Anterior cingulate cortex (tissue), 58 donors: ENCODE data around the gene C1QTNF3.
"Not testable (repeated sequence)": the region's sequence is repeated elsewhere in the genome, so short reads cannot be mapped to it uniquely, and the experiment has no call there.

Experiments used
- DNase-seq, 58 donors: peaks; one replicate each; lab custom pipeline; 2025; lab: John Stamatoyannopoulos, UW

C1QTNF3 gene

DNA sequence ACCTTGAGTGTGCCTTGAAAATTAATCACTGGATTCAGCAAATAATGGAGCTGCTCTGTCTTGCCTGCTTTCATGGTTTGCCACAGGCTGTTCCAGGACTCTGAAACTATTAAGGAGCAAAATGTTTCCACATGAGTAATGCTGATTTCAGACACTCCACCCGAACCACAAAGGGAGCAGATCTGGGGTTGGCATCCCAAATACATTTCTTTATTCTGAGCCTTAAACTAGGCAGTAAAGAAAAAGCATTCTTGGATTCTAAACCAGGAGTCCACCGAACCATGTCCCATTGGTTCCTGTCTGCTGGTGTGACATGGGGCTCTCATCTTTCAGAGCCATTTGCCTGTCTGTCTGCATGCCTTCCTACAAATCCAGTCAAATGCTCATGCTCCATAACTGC, 10.1 kb upstream of the C1QTNF3 start:
- no peak for DNase-seq

DNA sequence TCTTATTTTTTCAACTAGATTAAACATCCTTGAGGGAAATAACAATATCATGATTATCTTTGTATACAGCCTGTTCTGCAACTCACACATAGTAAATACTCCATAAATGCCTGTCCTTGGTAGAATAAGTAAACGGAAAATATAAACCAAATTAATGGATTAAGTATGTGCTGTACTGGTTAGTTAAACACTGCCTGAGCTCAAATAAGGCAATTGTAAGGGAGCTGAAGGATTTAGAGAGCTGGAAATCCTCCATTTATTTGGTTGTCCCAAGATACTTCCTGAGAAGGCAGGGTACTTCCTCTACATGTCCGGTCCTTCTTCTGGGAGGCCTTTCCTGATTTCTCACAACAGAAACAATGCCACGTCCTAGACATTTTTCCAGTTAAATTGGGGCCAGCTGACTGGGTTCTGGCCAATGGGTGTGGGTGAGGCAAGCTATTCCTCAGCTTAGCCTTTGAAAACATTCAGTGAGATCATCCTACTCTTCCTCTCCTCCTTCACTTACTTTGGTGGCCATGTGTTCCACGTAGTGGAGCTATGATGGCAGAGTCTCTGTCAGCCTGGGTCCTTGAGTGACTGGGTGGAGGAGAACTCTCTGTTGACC, 8.5 kb upstream of the C1QTNF3 start:
- DNase-seq: no peak

DNA sequence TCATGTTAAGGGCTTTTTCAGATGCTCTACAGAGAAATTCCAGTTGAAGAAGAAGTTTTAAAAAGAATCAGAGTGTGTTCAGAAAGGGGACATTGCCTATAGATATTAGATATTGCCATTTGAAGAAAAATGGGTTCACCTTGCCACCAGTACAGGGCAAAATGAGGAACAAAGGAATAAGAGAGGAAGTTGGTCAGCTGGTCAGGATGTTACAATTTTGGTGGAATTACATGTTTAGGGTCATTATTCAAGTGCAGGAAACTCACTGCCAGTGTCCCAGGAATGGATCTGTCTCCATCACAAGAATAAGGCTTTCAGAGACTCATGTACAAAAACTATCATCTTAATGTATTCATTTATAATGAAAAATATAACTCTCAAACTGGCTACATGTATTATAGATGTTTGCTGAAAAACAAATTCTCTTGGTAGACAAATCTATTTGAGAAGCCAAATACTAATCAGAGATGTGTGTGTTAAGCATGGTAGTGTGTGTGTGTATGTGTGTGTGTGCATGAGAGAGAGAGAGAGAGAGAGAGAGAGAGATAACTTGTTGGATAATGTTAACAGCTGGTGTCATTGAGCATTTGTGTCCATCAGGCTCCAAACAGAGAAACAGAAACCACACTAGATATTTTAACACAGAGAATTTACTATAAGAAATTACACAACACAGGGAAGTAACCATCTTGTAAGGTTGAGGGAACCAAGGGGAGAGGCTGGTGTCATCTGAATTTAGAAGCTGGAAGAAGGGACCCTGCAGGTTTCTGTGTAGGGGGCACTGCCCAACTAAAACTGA, 5.0 kb upstream of the C1QTNF3 start:
- no peak for DNase-seq

- DNase-seq: no peak
Observed at GRCh38 chr5:34047143-34047542, 4.1 kb upstream of the C1QTNF3 start.

- DNase-seq: no peak
Observed at GRCh38 chr5:34045996-34046395, 3.0 kb upstream of the C1QTNF3 start.

DNA sequence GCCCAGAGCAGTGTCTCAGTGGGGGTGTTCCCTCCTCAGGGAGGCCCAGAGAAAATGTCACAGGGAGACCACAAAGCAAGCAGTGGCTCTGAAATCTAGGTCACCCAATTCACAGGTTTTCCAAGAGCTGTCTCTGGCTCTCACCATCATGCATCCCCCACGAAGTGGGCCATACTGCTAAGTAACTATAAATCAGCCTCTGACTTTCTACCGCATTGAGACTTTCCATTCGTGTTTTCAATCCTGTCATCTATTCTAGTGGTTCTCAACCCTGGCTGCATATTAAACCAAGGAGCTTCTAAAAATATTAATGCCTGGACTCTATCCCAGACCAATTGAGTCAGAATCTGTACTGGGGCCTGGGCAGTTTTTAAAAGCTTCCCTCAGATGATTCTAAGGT, 2.0 kb upstream of the C1QTNF3 start:
- DNase-seq: no peak

GRCh38 chr5:34042321-34042720, 692 bp downstream of the C1QTNF3 start:
- peak in 32 of 58 donors; percentile 4 to 54 (median 18) for DNase-seq

- no peak for DNase-seq
Observed at GRCh38 chr5:34041247-34041972, 1.6 kb downstream of the C1QTNF3 start.

- DNase-seq: no peak
Observed at GRCh38 chr5:34040472-34040871, 2.5 kb downstream of the C1QTNF3 start.

DNA sequence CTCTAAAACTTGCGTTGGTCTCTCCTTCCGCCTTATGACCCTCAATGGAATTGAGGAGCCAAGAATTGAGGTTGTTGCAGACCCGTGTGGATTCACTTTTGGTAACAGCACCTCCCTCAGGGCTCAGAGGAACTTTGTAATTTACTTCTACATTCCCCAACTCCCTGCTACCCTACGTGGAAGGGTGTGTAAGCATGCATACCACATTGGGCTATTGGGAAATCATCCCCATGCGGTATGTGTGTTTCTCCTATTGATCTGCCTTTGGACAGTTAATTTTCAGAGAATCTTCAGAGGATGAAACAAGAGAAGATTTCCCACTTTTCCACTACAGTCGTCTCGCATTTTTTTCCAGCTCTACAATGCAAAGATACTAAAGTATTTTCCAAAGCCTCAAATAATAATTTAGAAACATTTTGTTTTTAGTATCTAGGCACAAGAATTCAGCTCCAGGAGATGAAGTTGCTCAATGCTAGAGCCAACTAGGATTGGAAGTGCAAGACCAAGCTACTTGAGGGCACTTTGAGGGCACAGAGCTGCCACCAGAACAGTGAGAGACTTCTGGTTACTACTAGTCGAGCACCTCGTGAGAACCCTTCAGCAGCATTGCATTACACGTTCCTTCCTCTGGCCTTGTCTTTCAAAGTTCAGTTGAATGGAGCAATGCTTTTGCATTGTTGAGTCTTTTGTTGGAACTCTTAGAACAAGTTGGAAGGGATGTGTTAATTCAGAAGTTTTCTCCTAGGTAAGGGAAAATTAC, 3.4 kb downstream of the C1QTNF3 start:
- DNase-seq: no peak

GRCh38 chr5:34038838-34039237, 4.2 kb downstream of the C1QTNF3 start:
- no peak for DNase-seq

DNA sequence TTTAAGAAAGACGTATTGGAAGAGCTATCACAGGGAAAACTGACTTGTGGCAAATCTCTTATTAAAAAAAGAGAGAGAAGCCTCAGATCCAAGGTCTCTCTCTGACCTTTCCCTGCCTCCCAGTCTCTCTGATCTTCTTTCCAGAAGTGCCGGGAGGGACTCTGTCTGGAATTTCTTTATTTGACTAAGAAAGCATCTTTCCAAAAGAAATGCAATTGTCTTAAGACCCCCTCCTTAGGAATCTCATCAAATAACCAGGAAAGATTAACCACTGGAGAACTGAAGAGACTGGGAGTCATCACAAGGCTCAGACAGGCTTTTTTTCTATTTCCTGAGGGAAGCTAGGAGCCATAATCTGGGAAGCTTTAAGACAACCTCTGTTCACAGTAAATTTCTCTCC, 4.6 kb downstream of the C1QTNF3 start:
- no peak for DNase-seq

DNA sequence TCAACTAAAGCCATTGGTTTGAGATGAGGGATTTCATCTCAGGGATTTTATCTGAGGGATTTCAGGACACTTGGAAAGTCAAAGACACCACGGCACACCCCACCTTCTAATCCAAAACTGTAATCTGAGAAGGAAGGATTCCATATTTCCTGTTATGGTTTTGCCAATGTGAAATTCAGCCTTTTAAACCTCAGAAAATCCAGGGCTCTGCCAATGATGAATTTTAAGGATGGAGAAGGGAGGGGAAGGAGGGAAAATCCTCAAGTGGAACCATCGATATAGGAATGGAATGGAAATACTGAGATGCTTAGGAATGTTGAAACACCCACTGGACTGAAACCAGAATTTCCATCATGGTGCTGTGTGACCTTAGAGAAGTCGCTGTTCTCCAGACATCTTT, 5.3 kb downstream of the C1QTNF3 start:
- DNase-seq: no peak

- peak in 3 of 58 donors; percentile 4 to 14 (median 6) for DNase-seq
Observed at GRCh38 chr5:34035756-34036155, 7.3 kb downstream of the C1QTNF3 start.

- no peak for DNase-seq
Observed at GRCh38 chr5:34034534-34035327, 8.3 kb downstream of the C1QTNF3 start.

- DNase-seq: no peak
Observed at GRCh38 chr5:34031966-34032365, 11.0 kb downstream of the C1QTNF3 start.

DNA sequence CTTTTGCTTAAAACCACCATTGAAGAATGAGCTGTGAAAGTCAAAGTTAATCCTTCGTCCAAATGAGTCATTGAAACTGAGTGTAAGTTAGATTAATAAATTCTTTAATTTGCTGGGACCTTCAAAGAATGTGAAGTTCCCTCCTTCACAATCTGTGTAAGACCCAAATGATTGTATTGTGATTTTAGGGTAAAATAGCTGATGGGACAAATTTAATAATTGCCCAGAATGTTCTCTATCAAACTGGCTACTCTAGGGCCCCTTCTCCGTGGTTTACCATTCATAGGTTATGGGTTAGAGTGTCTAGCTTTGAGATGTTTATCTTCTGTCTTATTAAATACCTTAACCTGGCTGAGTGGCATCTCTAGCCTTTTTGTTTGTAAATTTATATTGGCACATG, 11.9 kb downstream of the C1QTNF3 start:
- DNase-seq: no peak

GRCh38 chr5:34030585-34030984, 12.4 kb downstream of the C1QTNF3 start:
- not testable (repeated sequence) for DNase-seq

- no peak for DNase-seq
Observed at GRCh38 chr5:34030048-34030447, 13.0 kb downstream of the C1QTNF3 start.

GRCh38 chr5:34028349-34028748, 14.7 kb downstream of the C1QTNF3 start:
- no peak for DNase-seq
